GM12873 (cell line): Measurements from ENCODE around the gene ROR2.

Experiments
- TF ChIP-seq, protein P1 (sequence below): IDR thresholded peaks from 2 replicates; pipeline ENCODE4 v1.5.1; 2012; ENCODE audit warnings: low read depth, mild to moderate bottlenecking, moderate library complexity, low read length, control low read depth; ENCODE audit not compliant: insufficient read depth; ENCODE audit errors: missing control alignments

ROR2 gene

DNA sequence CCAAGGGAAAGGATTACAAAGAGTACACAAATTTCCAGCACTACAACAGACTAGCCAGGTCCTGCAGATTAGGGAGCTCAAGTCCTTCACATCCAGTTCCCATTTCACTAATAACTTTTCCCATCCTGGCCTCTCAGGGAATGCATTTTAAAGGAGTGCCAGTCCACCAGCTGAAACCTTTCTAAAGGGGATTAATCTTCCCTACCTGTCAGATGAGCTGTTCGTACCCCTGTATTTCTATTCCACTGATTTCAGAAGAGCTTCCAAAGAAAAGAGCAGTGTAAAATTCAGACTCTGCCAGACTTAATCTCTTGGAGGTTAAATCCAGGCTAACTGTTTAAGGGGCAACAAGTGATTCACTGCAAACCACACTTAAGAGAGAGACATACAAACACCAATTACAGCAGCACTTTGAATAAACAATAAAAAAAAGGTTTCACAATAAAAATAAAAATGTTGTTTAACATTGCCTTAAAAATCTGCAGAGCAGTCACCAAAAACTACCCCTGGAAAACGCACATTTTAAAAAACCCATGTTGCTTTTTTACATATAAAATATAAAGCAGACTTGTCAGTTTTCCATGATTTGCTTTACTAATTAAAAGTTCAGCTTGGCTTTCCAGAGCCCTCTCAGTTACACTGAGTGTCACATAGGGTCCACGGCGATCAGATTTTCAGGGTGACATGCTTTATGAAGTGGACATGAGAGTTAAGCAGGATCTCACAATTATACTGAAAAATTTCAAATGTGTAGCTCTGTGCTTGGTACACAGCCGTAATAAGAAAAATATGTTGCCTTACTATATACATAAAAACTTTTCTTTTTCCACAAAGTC lies 3.2 kb downstream of the ROR2 start:
- TF ChIP-seq, protein P1, sequence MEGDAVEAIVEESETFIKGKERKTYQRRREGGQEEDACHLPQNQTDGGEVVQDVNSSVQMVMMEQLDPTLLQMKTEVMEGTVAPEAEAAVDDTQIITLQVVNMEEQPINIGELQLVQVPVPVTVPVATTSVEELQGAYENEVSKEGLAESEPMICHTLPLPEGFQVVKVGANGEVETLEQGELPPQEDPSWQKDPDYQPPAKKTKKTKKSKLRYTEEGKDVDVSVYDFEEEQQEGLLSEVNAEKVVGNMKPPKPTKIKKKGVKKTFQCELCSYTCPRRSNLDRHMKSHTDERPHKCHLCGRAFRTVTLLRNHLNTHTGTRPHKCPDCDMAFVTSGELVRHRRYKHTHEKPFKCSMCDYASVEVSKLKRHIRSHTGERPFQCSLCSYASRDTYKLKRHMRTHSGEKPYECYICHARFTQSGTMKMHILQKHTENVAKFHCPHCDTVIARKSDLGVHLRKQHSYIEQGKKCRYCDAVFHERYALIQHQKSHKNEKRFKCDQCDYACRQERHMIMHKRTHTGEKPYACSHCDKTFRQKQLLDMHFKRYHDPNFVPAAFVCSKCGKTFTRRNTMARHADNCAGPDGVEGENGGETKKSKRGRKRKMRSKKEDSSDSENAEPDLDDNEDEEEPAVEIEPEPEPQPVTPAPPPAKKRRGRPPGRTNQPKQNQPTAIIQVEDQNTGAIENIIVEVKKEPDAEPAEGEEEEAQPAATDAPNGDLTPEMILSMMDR = no peak

DNA sequence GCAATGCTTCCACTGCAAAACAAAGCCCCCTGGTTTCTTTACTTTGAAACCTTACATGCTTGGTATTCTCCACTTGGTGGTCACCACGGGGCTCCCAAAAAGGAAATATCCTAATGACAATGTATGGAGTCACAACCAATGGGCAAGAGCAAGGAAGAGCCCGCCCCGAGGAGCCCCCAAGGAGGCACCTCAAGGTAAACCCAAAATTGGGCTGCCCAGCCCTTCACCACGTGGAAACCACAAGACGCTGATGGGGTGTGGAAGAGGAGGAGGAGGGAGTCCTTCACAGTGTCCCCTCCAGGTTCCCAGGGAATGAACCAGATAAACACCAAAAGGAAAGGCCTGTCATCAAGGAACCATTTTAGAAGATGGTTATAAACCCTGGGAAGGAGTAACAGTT lies 3.8 kb downstream of the ROR2 start:
- TF ChIP-seq, protein P1 = no peak

DNA sequence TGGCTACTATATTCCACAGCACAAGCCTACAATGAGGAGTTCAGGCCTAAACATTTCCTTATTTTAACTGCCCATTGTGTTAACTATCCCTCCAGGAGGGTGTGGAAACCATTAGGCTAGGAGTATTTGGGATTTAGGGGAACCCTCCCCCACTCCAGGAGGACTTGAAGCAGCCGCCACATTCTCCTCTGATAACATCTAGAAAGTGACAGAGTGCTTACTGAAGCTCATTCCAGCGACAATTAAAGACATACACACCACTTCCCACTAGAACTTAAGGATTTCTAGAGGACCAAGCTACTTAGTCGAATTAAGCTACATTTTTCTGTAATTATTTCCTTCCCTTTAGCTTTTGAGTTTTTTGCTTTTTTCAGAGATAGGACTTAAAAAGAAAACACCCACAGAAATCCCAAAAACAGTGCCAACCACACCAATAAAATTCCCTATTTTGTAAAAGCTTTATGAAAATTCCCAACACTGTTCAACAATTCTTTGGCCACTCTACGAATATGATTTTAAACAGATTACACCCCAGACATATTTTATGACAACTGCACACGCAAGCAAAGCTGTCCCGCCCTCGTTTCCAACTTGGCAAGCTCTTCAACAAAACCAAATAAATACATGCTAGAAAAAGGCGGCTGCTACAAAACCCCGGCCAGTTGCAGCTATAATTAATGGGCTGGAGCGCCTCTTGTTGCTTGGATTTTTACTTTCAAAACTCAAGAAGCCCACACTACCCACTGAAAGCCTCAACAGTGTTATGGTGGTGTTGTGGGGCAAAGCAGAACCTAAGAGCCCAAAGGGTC lies 4.5 kb downstream of the ROR2 start:
- TF ChIP-seq, protein P1 = no peak

DNA sequence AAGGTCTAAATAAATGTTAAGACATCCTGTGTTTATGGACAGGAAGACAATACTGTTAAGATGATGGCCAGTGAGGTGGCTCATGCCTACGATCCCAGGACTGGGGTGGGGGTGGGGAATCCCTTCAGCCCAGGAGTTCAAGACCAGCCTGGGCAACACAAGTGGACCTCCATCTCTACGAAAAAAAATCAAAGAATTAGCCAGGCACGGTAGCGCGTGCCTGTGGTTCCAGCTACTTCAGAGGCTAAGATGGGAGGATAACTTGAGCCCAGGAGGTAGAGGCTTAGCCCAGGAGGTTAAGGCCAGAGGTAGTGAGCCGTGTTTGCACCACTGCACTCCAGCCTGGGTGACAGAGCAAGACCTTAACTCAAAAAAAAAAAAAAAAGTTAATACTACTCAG lies 5.3 kb downstream of the ROR2 start:
- TF ChIP-seq, protein P1 = no peak

DNA sequence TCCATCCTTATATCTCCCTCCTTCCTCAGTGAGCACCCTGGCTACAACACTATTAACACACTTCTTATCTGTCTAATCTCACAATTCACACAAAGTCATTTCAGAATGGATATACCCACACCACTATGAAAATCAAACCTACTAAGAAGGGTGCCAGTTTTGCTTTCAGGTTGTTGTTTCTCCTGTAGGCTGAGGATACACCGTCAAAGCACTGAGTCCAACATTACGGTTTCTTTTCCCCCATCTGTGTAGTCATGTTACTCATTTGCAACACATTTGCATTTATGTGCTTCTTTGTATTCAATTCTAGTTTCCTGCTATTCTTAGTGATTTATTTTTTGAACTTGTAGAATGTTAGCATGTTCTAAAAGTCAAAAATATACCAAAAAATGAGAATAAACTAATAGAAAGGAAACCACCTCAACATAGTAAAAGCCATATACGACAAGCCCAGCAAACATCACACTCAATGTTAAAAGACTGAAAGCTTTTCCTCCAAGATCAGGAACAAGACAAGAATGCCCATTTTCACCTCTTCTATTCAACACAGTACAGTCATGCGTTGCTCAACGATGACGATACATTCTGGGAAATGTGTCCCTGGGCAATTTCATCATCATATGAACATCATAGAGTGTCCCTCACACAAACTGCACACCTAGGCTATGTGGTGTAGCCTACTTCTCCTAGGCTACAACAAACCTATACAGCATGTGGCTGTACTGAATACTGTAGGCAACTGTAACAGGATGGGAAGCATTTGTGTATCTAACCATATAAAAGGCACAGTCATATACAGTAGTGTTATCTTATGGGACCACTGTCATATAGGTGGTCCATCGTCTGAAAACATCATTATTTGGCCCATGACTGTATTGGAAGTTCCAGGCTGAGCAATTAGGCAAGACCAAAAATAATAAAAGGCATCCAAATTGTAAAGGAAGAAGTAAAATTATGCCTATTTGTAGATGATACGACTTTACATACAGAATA lies 6.3 kb downstream of the ROR2 start:
- TF ChIP-seq, protein P1 = no peak

DNA sequence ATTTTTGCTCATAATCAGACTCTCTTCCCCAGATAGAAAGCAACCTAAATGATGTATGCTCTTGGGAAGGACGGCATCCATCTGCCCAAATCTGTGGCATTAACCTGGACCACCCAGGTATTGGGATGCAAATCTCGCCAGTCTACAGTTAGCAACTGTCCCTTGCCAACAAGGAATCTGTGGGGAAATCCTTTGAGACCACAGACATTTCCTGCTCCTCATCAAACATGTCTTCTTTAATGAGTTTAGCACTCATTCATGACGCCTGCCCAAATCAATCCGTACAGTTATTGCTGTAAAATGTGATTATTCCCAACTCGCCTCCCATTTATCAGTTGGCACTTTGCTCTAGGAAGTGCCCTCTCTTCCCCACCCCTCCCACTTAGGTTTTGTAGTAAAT lies 7.8 kb downstream of the ROR2 start:
- TF ChIP-seq, protein P1 = no peak

DNA sequence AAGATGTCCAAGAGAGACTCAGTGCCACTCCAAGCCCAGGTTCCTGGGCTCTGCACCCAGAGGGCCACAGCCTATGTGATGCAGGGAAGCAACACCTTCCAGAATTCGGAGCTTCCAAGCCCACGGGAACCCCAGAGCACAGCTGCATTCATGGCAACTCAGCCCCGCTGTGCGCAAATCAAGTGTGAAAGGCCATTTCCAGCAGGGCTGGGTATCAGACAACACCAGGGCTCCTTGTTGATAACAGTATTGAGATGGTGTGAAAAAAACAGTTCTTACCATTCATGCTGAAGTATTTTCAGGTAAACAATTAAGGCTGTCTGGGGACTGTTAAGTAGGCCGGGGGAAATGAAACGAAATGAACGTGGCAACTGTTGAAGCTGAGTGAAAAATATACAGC lies 10.1 kb downstream of the ROR2 start:
- TF ChIP-seq, protein P1 = no peak
